HG02610 (cell line): ENCODE results near the gene PPIL4.
A peak's percentile ranks its signal among the peaks of the same experiment; 100 is the strongest.
"Not testable (repeated sequence)": the region's sequence is repeated elsewhere in the genome, so short reads cannot be mapped to it uniquely, and the experiment has no call there.

Source experiments
- ATAC-seq: cut with Tn5 transposase; IDR thresholded peaks from one replicate; pipeline ENCODE4 v1.9.1; 2021; ENCODE audit warnings: mild to moderate bottlenecking, moderate library complexity; ENCODE audit not compliant: unreplicated experiment

Gene PPIL4

DNA sequence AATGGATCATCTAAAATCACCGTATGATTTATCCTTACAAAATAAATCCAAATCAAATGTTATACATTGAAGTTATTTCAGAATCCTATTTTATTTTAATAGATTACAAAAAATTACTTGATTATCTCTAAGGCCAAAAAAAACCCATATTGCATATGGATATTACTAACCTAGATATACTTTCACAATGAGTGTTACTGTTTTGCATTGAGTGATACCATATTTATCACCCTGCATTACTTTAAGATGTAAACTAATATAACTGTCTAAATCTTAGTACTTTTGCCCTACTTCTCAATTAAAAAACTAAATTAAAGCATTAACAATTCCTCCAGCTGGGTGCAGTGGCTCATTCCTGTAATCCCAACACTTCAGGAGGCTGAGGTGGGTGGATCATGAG is 11.1 kb downstream of the PPIL4 start:
- no peak for ATAC-seq

DNA sequence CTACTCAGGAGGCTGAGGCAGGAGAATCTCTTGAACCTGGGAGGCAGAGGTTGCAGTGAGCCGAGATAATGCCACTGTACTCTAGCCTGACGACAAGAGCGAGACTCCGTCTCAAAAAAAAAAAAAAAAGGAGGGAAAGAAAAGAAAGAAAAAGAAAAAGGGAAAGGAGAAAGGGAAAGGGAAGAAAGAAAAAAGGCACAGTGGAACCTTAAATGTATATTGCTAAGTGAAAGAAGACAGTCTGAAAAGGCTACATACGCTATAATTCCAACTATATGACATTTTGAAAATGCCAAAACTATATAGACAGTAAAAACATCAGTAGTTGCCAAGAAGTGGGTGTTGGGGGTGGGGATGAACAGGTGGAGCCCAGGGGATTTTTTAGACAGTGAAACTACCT is 16.2 kb downstream of the PPIL4 start:
- no peak for ATAC-seq

DNA sequence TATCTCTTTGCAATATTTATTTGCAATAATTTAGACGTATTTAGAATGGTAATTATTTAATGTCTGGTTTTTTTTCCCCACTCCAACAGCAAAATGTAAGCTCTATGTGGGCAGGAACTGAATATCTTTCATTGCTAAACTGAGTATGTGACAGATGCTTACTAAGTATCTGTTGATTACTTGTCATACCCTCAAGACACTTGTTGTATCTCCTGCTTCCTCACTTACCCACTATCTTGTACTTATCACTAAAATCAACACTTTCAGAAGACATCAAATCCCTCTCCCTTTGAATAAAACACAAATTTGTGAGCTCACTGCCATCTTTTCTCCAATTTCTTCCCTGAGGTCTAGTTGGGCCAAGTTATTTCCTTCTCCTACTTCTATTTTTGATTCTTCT is 30.3 kb downstream of the PPIL4 start:
- no peak for ATAC-seq

DNA sequence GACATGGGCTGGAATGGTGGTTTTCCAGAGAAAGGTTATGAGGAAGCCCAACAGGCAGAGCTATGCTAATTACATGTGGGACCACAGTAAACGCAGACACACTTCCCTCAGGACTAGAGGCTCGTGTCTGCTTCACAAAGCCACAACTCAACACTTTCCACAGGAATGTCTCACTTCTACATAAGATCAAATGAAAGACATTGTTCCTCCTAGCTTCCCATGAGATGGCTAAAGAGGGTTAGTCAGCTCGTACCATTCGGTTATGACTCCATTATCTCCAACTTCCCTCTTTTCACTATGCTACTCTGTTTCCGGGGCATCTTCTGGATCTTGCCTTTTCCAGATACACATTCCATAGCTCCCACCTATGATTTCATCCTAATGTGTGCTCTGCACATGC is 31.9 kb downstream of the PPIL4 start:
- ATAC-seq, result no peak

DNA sequence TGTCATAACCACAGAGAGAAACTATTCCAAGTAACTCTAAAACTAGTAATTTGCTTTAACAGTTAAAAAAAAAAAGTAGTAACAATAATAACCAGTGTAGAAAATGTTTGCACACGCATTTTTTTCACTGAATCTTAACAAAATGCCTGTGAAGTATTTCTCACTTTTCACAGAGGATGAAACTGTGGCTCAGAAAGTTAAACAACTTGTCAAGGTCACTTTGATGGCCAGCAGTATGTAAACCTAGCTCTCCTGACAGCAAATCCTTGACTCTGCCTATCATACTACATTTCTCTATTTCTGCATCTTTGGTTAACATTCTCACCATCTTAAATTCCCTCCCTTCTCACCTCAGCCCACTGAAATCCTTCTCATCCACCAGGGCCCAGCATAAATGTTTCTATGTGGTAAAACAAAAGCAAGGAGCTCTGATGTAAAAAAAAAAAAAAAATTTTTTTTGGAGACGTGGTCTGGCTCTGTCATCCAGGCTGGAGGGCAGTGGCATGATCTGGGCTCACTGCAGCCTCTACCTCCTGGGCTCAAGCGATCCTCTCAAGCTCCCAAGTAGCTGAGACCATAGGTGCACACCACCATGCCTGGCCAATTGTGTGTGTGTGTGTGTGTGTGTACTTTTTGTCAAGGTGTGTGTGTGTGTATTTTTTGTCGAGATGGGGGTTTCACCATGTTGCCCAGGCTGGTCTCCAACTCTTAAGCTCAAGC is 34.9 kb downstream of the PPIL4 start:
- no peak for ATAC-seq

DNA sequence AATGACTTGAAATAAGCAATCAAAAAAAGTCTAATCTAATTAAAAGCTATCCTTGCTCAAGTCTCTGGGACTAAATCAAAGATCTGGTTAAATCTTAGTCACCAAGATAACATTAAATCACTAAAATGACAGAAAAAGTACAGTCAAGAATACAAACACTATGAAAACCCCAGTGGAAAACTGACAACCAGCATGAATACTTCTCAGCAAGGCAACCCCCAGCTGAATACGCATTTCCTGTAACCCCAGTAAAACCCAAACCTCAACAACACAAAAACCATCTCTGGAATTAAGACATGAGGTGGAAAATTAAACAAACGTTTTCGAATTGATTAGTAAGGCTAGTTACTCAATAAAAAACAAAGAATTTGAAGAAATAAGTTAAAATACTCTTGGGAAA is 37.4 kb downstream of the PPIL4 start:
- no peak for ATAC-seq

DNA sequence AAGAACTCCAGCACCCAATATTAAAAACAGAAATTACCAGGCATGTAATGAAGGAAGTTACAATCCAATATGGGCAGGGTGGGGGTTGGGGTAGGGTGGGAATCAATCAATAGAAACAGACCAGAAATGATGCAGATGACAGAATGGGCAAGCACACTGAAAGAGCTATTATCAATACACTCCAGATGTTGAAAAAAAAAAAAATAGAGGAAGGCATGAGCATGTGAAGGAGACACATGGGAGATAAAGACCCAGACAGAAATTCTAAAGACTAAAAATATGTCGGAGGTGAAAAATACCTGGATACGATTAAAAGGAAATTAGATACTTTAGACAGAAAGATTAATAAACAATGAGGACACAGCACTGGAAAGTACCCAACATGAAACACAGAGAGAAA is 42.0 kb downstream of the PPIL4 start:
- ATAC-seq, result no peak

DNA sequence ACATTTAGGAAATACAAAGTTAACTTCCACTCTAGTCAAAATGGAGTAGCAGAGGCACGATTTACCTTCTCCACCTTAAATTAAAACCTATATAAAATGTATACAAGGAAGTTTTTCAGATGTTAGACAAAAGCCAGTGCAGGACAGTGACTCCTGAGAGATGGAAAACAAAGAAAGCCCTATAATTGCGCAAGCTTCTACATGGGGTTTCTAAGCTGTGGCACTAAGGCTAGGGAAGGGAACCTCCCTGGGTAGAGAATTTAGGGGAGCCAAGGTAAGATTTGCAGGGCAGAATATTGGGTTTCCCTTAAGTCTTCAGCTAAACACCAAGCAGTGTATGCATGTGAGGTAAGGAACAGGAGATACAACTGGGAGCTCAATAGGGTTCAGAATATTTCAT is 42.6 kb downstream of the PPIL4 start:
- no peak for ATAC-seq

DNA sequence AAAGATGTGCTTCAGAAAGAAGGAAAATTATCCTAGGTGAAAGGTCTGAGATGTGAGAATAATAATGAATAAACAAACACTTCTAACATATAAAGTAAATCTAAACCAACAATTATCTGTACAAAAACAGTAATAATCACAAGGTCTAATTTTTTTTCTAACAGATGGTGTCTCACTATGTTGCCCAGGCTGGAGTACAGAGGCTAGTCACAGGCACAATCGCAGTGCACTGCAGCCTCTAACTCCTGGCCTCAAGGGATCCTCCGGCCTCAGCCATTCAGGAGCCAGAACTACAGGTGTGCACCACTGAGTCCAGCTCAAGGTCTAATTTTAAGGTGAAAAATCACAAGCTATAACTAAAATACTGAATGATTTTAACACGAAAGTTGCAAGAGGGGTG is 44.1 kb downstream of the PPIL4 start:
- no peak for ATAC-seq

DNA sequence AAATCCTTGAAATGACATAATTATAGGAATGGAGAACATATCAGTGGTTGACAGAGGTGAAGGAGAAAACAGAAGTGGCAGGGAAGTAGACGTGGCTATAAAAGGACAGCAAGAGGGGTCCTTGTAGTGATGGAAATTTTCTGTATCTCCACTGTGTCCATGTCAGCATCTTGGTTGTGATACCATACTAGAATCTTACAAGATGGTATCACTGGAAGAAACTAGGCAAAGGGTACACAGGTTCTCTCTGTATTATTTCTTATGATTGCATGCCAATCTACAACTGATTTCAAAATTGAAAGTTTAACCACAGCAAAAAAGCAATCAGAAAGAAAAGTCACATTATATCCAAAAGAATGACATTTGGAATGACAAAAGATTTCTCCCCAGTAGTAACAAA is 44.6 kb downstream of the PPIL4 start:
- ATAC-seq, result no peak

DNA sequence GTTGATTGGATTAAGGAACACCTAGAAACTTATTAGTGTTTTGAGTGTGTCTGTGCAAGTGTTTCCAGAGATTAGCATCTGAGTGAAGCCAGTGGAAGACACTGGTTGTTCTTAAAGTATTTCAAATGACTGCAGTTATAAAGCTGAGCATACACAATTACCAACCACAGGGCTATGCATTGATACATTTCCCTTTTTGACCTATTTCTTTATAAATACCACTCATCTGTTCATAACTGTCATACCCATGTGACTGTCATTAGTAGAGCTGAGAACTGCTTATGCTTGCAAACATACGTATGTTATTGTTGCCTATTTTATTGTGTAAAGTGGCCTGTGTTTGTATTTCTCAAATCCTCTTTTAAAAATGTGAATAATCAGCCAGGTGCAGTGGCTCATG is 45.7 kb downstream of the PPIL4 start:
- ATAC-seq, result no peak

DNA sequence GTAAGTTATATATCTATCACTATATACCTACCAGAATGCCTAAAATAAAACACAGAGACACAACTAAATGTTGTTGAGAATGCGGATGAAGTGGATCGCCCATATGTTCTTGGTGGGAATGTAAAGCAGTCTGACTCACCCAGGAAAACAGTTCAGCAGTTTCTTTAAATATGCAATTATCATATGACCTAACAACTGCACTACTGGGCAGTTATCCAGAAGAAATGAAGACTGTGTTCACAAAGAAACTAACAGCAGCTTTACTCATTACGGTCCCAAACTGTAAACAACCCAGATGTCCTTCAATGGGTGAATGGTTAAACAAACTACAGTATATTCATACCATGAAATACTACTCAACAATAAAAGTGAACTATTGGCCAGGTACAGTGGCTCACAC is 46.8 kb downstream of the PPIL4 start:
- no peak for ATAC-seq

DNA sequence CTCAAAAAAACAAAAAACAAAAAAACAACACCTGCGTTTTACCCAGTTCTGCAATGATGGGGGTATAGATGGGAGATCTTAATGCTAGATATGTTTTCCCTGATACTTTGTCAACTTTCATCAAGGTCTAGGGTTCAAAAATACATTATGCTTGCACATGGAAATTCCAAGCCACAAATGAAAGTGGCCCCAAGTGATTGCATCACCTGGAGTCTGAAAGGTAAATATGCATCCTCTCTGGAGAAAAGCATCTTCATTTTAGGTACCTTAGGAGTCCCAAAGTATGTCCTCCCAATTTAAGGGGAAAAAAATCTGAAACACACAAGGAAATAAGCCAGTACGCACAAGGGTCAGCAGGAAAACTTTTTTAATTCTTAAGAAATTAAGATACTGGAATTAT is 48.5 kb downstream of the PPIL4 start:
- no peak for ATAC-seq

DNA sequence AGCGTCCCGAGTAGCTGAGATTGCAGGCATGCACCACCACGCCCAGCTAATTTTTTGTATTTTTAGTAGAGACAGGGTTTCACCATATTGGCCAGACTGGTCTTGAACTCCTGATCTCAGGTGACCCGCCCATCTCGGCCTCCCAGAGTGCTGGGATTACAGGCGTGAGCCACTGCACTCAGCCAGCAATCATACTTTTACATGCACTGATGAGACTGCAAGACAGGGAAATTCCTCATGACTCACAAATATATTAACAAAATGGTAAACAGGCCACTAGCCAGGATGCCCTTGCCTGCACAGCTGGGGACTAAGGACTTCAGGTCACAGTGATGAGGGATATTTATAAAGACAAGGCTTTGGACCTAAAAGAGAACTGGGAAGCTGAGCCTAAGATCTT is 49.2 kb downstream of the PPIL4 start:
- peak; percentile 75 for ATAC-seq

DNA sequence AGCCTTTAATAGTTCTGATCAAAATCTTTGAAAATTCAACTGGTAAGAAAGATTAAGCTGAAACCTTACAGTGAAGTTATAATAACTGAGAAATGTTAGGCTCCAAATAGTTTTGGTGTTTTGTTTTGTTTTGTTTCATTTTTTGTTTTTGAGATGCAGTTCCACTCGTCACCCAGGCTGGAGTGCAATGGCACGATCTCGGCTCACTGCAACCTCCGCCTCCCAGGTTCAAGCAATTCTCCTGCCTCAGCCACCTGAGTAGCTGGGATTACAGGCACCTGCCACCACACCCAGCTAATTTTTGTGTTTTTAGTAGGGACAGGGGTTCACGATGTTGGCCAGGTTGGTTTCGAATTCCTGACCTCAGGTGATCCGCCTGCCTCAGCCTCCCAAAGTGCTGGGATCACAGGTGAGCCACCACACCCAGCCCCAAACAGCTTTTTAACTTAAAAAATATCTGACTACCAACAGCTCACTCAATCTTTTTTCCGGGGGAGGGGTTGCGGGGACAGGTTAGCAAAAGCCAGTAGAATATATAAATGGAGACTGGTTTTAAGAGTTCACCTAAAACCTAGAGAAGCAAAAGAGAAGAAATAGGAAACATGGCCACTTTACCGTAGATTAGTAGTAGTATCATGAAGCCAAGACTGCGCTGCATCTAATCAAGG is 50.4 kb downstream of the PPIL4 start:
- ATAC-seq, result not testable (repeated sequence)

DNA sequence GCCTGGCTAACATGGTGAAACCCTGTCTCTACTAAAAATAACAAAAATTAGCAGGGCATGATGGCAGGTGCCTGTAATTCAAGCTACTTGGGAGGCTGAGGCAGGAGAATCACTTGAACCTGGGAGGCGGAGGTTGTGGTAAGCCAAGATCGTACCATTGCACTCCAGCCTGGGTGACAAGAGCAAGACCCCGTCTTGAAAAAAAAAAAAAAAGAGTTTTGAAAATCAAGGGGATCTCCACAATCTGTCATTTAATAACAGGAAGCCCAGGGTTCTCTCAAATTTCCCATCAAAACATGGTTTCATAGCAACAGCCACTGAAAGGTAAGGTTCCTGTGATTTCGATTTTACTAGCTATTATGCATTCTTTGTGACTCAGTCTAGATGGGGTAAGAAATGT is 51.0 kb downstream of the PPIL4 start:
- ATAC-seq, result peak; percentile 86

DNA sequence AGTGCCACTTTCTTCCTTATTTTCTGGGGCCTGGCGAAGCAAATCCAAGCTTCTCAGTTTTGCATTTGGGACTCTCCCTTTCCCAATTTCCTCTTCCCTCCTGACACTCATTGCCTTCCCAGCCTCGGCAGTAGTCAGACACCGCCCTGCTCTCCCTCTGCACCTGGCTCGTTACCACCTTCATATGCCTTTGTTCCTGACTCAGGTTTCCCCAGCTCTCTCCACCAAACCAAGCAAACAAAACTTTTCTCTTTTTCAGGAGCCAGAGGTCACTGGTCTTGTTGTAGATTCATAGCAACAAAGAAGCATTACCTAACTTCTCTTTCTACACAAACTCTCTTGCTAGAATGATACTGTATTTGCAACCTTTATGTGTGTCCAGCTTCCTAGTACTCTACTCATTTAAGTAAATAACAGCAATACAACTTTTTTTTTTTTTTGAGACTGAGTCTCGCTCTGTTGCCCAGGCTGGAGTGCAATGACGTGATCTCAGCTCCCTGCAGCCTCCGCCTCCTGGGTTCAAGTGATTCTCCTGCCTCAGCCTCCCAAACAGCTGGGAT is 52.0 kb downstream of the PPIL4 start:
- ATAC-seq, result no peak

DNA sequence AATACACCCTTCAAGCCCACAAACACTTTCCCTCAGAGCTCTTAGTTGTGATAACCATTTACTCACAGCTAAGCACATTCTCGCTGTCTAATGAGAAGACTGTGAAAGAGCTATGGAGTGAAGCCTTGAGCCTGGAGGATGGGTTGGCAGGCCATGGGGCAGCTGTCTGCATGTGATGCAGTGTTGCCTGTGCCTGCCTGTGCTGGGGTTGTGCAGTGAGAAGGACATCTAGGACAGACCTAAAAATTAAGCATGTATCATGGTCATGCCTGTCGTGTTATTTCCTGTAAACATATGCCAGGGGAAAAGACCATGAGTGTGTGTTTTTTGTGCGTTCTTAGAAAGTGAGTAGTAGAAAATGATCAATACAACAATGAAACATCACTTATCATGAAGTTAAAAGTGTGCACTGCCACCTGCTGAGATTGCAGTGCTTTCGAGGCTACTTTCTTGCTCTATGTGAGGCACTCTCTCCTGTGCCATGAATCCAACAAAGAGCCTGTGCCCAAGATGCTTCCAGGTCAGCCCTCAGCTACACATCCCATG is 53.0 kb downstream of the PPIL4 start:
- no peak for ATAC-seq

DNA sequence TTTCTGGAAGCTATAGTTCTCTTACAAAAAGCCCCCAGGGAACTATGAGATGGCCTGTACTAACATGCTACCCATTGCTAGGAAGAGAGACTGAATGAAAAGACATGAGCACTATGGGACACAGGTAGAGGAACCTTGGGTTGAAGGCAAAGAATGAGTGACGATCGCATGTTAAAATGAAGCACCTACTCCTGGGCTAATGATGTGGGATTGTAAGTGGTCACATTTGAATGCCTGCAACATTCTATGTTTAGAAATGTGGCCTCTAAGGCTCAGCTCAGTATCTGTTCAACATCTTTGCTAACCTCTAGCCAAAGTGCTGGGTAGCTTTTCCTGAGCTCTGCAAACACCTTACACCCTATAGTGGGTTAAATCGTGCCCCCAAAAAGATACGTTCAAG is 55.9 kb downstream of the PPIL4 start:
- no peak for ATAC-seq

DNA sequence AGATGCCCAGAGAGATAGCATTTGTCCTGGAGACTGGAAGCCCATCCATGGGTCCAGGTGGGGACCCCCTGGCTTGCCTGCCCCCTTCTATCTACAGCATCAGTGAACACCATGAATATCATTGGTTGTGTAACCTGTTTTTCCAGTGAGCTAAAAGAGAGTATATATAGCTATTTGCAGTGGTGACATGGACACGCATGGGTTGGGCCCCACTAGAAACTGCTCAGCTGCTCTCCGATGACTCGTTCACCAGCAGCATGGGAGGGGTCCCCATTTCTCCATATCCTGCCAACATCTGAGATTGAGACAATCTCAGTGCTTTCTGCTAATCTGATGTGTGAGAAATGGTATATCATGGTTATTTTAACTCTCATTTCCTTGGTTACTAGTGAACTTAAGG is 57.0 kb downstream of the PPIL4 start:
- no peak for ATAC-seq

DNA sequence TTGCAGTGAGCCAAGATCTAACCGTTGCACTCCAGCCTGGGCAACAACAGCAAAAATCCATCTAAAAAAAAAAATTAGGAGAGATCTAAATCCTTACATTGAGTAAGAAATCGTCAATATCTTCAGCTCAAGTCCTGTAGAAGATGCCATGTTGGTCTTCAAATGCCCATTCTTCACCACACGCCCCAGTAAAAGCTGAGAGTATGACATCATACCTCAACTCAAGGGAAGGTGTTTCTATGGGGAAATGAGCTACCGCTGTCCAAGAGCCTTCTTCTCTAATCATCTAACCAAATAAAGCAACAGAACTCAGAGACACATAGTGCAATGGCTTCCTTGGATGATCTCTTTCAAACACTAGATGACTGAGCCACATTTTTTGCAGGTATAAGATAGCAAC is 58.5 kb downstream of the PPIL4 start:
- ATAC-seq, result no peak
